GM12878 (cell line): ENCODE results near the gene FSTL4.

Experiments used
- BCL3 ChIP-seq: IDR thresholded peaks from 2 replicates; pipeline ENCODE4 v1.6.1; 2011; ENCODE audit warnings: borderline replicate concordance, low read depth, mild to moderate bottlenecking, moderate library complexity, low read length; ENCODE audit not compliant: insufficient read depth, poor library complexity, severe bottlenecking
- BMI1 ChIP-seq: fragments of 450-650 bp; IDR thresholded peaks from 2 replicates; pipeline ENCODE4 v1.6.1; 2016; ENCODE audit warnings: mild to moderate bottlenecking, moderate library complexity, borderline replicate concordance
- CBX3 ChIP-seq: fragments of 200-600 bp; sonication (generic); IDR thresholded peaks from 2 replicates; pipeline ENCODE4 v1.6.1; 2016; ENCODE audit warnings: low read depth, borderline replicate concordance
- CEBPB ChIP-seq, 2 experiments: fragments of 150-350 bp in 1 of 2; IDR thresholded peaks; 2 replicates each; pipeline ENCODE4 v1.6.1; 2012 to 2014; ENCODE audit warnings: low read depth in 2 of 2, low read length in 2 of 2, borderline replicate concordance in 1 of 2, inconsistent platforms in 1 of 2
- CREB1 ChIP-seq: IDR thresholded peaks from 2 replicates; pipeline ENCODE4 v1.6.1; 2012; ENCODE audit warnings: low read depth, mild to moderate bottlenecking, inconsistent platforms
- CREM ChIP-seq: IDR thresholded peaks from 2 replicates; pipeline ENCODE4 v1.6.1; 2014; ENCODE audit warnings: antibody characterized with exemption, low read depth
- ELK1 ChIP-seq: IDR thresholded peaks from 2 replicates; pipeline ENCODE4 v1.6.1; 2012; ENCODE audit warnings: low read depth, low read length, improper control_type of control experiment
- POLR2A ChIP-seq: IDR thresholded peaks from 2 replicates; pipeline ENCODE4 v1.6.1; 2011; ENCODE audit warnings: low read depth, mild to moderate bottlenecking, low read length
- SMC3 ChIP-seq: IDR thresholded peaks from 2 replicates; pipeline ENCODE4 v1.6.1; 2011; ENCODE audit warnings: low read length, improper control_type of control experiment, borderline replicate concordance
- USF2 ChIP-seq: IDR thresholded peaks from 2 replicates; pipeline ENCODE4 v1.6.1; 2011; ENCODE audit warnings: low read depth, low read length, improper control_type of control experiment, borderline replicate concordance
- ZZZ3 ChIP-seq: IDR thresholded peaks from 2 replicates; pipeline ENCODE4 v1.6.1; 2011; ENCODE audit warnings: low read depth; ENCODE audit not compliant: control insufficient read depth, insufficient read length
- TF ChIP-seq, protein P1 (sequence below), 3 experiments: IDR thresholded peaks in 2 of 3; conservative IDR thresholded peaks in 1 of 3; 2 replicates each; pipeline ENCODE4 v1.5.1; 2011; ENCODE audit warnings: low read depth in 3 of 3, low read length in 3 of 3, mild to moderate bottlenecking in 3 of 3, control low read depth in 2 of 3, moderate library complexity in 2 of 3, inconsistent platforms in 1 of 3, mixed read lengths in 1 of 3; ENCODE audit not compliant: control insufficient read depth in 2 of 3, insufficient read depth in 1 of 3; ENCODE audit errors: extremely low read depth in 1 of 3
- TF ChIP-seq, protein P2 (sequence below): IDR thresholded peaks from 2 replicates; pipeline ENCODE4 v1.6.1; 2012; ENCODE audit warnings: mild to moderate bottlenecking, low read depth, low read length
- TF ChIP-seq, protein P3 (sequence below): IDR thresholded peaks from 2 replicates; pipeline ENCODE4 v1.6.1; 2011; ENCODE audit warnings: borderline replicate concordance, low read depth, mild to moderate bottlenecking, moderate library complexity, mixed read lengths, low read length; ENCODE audit not compliant: insufficient read depth; ENCODE audit errors: extremely low read length

DNA sequence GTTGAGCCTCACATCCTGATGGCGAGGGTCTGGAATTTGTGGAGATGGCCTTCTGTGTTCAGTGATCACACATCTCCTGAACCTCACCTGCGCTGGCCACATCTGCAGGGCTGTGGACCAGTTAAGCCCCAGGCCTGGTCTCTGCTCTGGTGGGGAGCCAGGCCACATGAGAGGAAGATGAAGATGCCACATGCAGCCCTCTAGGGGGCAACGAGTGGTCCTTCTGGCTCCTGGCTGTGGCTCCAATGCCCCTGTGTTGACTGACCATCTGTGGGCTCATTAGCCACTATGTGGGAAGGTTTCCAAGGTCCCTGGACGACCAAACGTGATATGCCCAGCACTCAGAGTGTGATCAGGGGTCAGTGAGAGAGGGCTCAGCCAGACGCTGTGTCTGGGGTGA, 357.5 kb downstream of the FSTL4 start:
- TF ChIP-seq BMI1 (no peak), CEBPB (IDR thresholded peaks at IDR 0.05; ENCODE audit: borderline replicate concordance in 1 of 2, low read depth in 2 of 2, low read length in 2 of 2) (no peak), POLR2A (no peak), CREM (no peak), BCL3 (no peak), SMC3 (no peak), ELK1 (no peak), CBX3 (no peak), CREB1 (no peak), ZZZ3 (no peak), USF2 (no peak)
- TF ChIP-seq, protein P1, sequence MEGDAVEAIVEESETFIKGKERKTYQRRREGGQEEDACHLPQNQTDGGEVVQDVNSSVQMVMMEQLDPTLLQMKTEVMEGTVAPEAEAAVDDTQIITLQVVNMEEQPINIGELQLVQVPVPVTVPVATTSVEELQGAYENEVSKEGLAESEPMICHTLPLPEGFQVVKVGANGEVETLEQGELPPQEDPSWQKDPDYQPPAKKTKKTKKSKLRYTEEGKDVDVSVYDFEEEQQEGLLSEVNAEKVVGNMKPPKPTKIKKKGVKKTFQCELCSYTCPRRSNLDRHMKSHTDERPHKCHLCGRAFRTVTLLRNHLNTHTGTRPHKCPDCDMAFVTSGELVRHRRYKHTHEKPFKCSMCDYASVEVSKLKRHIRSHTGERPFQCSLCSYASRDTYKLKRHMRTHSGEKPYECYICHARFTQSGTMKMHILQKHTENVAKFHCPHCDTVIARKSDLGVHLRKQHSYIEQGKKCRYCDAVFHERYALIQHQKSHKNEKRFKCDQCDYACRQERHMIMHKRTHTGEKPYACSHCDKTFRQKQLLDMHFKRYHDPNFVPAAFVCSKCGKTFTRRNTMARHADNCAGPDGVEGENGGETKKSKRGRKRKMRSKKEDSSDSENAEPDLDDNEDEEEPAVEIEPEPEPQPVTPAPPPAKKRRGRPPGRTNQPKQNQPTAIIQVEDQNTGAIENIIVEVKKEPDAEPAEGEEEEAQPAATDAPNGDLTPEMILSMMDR (IDR thresholded peaks at IDR 0.05 in 2 of 3, conservative IDR thresholded peaks at IDR 0.05 in 1 of 3; ENCODE audit: control insufficient read depth in 2 of 3, extremely low read depth in 1 of 3, insufficient read depth in 1 of 3, low read depth in 3 of 3, low read length in 3 of 3): no peak
- TF ChIP-seq, protein P2, sequence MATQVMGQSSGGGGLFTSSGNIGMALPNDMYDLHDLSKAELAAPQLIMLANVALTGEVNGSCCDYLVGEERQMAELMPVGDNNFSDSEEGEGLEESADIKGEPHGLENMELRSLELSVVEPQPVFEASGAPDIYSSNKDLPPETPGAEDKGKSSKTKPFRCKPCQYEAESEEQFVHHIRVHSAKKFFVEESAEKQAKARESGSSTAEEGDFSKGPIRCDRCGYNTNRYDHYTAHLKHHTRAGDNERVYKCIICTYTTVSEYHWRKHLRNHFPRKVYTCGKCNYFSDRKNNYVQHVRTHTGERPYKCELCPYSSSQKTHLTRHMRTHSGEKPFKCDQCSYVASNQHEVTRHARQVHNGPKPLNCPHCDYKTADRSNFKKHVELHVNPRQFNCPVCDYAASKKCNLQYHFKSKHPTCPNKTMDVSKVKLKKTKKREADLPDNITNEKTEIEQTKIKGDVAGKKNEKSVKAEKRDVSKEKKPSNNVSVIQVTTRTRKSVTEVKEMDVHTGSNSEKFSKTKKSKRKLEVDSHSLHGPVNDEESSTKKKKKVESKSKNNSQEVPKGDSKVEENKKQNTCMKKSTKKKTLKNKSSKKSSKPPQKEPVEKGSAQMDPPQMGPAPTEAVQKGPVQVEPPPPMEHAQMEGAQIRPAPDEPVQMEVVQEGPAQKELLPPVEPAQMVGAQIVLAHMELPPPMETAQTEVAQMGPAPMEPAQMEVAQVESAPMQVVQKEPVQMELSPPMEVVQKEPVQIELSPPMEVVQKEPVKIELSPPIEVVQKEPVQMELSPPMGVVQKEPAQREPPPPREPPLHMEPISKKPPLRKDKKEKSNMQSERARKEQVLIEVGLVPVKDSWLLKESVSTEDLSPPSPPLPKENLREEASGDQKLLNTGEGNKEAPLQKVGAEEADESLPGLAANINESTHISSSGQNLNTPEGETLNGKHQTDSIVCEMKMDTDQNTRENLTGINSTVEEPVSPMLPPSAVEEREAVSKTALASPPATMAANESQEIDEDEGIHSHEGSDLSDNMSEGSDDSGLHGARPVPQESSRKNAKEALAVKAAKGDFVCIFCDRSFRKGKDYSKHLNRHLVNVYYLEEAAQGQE: no peak
- TF ChIP-seq, protein P3, sequence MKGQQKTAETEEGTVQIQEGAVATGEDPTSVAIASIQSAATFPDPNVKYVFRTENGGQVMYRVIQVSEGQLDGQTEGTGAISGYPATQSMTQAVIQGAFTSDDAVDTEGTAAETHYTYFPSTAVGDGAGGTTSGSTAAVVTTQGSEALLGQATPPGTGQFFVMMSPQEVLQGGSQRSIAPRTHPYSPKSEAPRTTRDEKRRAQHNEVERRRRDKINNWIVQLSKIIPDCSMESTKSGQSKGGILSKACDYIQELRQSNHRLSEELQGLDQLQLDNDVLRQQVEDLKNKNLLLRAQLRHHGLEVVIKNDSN: no peak
